Sigmoid colon (tissue), 7 donors: ENCODE measurements around the gene TSPAN11. TPM values are rescaled to one million over a fixed set of nuclear protein-coding genes. Genes with fewer than 3 reads are reported as not detected.

Experiments
- DNase-seq: peaks from one replicate; pipeline ENCODE4 v3.0.0-alpha.2; 2019
- H3K27ac ChIP-seq, 4 donors: fragments of 200-600 bp; sonication (generic); one replicate each; pipeline ENCODE4 v1.5.1; 2016 to 2019; ENCODE audit warnings: mild to moderate bottlenecking in 1 of 4
- H3K27me3 ChIP-seq, 3 donors: fragments of 200-600 bp; sonication (generic); one replicate each; pipeline ENCODE4 v1.5.1; 2019; ENCODE audit warnings: mild to moderate bottlenecking in 1 of 3
- H3K36me3 ChIP-seq, 4 donors: fragments of 200-600 bp; sonication (generic); one replicate each; pipeline ENCODE4 v1.5.1; 2016 to 2019
- H3K4me1 ChIP-seq, 4 donors: fragments of 200-600 bp; sonication (generic); one replicate each; pipeline ENCODE4 v1.5.1; 2017 to 2019
- H3K4me3 ChIP-seq, 4 donors: fragments of 200-600 bp; sonication (generic); one replicate each; pipeline ENCODE4 v1.5.1; 2017 to 2019; ENCODE audit warnings: mild to moderate bottlenecking in 2 of 4, moderate library complexity in 1 of 4
- H3K9me3 ChIP-seq, 4 donors: fragments of 200-600 bp in 3 of 4; sonication (generic) in 3 of 4; one replicate each; pipeline versions ENCODE4 v1.5.1 to v1.6.1; 2013 to 2019
- EP300 ChIP-seq, 4 donors: sonication (generic); formaldehyde crosslinking; IDR thresholded peaks; one replicate each; pipeline ENCODE4 v1.6.1; 2017; ENCODE audit warnings: antibody characterized with exemption in 4 of 4
- POLR2A ChIP-seq, 2 donors: fragments of 450-650 bp; IDR thresholded peaks; one replicate each; pipeline ENCODE4 v1.6.1; 2016; ENCODE audit warnings: antibody characterized with exemption in 2 of 2, mild to moderate bottlenecking in 2 of 2, moderate library complexity in 2 of 2
- POLR2AphosphoS5 ChIP-seq, 4 donors: sonication (generic); formaldehyde crosslinking; IDR thresholded peaks; one replicate each; pipeline ENCODE4 v1.6.1; 2017; ENCODE audit warnings: antibody characterized with exemption in 4 of 4
- WGBS, 2 donors: extraction: QIAGEN DNeasy Blood & Tissue Kit; methylation state at CpG; one replicate each; pipeline ENCODE4 v1.1.7; 2013; 5-methylcytosine and 5-hydroxymethylcytosine counted together
- intact Hi-C: fragments of 100-400 bp; cut with DNase I; formaldehyde crosslinking; loops from one replicate; pipeline ENCODE4 v1.15.1; 2023
- polyA plus RNA-seq, 3 donors: library from polyadenylated mRNA; stranded (reverse); fragments of 200-250 nt; gene quantifications; one replicate each; pipeline ENCODE4 v1.2.3, GENCODE V29; 2013
- total RNA-seq, 4 donors: library from RNA; depleted of rRNA; stranded (reverse); fragments of >200 nt; gene quantifications; one replicate each; pipeline ENCODE4 v1.1.0, GENCODE V29; 2016
- TF ChIP-seq, protein P1 (sequence below), 4 experiments: fragments of 450-650 bp in 3 of 4; fragments of 200-600 bp in 1 of 4; IDR thresholded peaks; one replicate each; pipeline ENCODE4 v1.5.1; 2016 to 2019; ENCODE audit warnings: antibody characterized with exemption in 4 of 4, mild to moderate bottlenecking in 3 of 4, moderate library complexity in 2 of 4
- donor health status: healthy with polysubstance abuse.
- donor health status: Bipolar disorder and iron deficiency.
- donor health status: healthy.

TSPAN11 gene
- total and polyA plus RNA-seq, 7 donors = 0.23 to 18.9 (median 7.8) TPM

DNA sequence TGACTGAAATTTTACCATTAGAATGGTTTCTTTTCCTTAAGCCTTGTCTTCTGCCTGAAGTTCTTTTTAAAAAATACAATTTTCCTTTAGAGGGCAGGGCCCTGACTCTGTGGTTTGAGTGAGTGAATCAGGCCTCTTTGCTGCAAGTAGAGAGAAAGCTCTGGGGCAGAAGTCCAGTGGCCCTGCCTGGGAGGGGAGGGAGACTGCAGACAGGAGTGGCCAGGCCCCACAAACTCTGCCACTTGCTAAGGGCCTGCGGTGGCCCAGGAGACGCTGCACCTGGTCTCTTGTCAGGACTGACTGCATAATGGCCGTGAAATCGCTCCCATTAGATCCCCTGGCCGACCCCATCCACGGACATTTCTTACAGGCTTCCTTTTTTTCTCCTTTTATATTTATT is 25.5 kb downstream of the TSPAN11 start:
- intact Hi-C loops = no loop called here
- 85 to 87% methylated on average over 6 of the region's 6 CpGs for WGBS, 2 donors
- peaks cover 0 to 18% (median 3%) of the 10 kb centered on the region in 4 donors for H3K4me1 ChIP-seq

DNA sequence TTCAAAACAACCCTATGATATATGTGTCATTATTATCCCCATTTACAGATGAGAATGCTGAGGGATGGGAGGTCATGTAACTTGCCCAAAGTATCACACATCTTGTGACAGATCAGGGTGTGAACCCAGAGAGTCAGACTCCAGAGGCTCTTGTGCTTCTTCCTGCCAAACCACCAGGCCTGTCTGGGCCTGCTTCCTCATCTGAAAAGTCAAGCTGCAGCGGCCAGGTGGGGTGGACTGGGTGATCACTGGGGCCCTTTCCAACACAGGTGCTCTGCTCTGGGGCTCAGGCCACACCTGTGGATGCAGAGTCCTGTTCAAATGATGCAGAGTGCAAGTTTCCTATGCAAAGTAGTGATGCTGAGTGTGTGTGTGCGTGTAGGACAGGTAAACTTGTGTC is 26.7 kb downstream of the TSPAN11 start:
- no peak overlapping the region for H3K27ac ChIP-seq
- TF ChIP-seq POLR2A (IDR thresholded peaks at IDR 0.05) (no peak), EP300 (IDR thresholded peaks at IDR 0.05) (no peak), POLR2AphosphoS5 (IDR thresholded peaks at IDR 0.05) (no peak)
- TF ChIP-seq, protein P1, sequence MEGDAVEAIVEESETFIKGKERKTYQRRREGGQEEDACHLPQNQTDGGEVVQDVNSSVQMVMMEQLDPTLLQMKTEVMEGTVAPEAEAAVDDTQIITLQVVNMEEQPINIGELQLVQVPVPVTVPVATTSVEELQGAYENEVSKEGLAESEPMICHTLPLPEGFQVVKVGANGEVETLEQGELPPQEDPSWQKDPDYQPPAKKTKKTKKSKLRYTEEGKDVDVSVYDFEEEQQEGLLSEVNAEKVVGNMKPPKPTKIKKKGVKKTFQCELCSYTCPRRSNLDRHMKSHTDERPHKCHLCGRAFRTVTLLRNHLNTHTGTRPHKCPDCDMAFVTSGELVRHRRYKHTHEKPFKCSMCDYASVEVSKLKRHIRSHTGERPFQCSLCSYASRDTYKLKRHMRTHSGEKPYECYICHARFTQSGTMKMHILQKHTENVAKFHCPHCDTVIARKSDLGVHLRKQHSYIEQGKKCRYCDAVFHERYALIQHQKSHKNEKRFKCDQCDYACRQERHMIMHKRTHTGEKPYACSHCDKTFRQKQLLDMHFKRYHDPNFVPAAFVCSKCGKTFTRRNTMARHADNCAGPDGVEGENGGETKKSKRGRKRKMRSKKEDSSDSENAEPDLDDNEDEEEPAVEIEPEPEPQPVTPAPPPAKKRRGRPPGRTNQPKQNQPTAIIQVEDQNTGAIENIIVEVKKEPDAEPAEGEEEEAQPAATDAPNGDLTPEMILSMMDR (IDR thresholded peaks at IDR 0.05) = no peak
- H3K27me3 ChIP-seq = no peaks in the 10 kb centered on the region
- no peak for DNase-seq
- H3K4me3 ChIP-seq = no peak overlapping the region
- H3K36me3 ChIP-seq = no peaks in the 10 kb centered on the region
- no peaks in the 10 kb centered on the region for H3K9me3 ChIP-seq
- peaks cover 0 to 18% (median 3%) of the 10 kb centered on the region in 4 donors for H3K4me1 ChIP-seq
- intact Hi-C loops = no loop called here
- WGBS, 2 donors = 73 to 82% methylated on average over 2 of the region's 2 CpGs

More for the DNA sequence above, 25.5 kb downstream of the TSPAN11 start:
- no peak for DNase-seq
- TF ChIP-seq EP300 (IDR thresholded peaks at IDR 0.05) (no peak), POLR2AphosphoS5 (IDR thresholded peaks at IDR 0.05) (no peak), POLR2A (IDR thresholded peaks at IDR 0.05) (no peak)
- TF ChIP-seq, protein P1 (IDR thresholded peaks at IDR 0.05) = no peak
- Histone ChIP-seq H3K27ac (no peak overlapping the region), H3K9me3 (no peaks in the 10 kb centered on the region), H3K27me3 (no peaks in the 10 kb centered on the region), H3K36me3 (no peaks in the 10 kb centered on the region), H3K4me3 (no peak overlapping the region)

DNA sequence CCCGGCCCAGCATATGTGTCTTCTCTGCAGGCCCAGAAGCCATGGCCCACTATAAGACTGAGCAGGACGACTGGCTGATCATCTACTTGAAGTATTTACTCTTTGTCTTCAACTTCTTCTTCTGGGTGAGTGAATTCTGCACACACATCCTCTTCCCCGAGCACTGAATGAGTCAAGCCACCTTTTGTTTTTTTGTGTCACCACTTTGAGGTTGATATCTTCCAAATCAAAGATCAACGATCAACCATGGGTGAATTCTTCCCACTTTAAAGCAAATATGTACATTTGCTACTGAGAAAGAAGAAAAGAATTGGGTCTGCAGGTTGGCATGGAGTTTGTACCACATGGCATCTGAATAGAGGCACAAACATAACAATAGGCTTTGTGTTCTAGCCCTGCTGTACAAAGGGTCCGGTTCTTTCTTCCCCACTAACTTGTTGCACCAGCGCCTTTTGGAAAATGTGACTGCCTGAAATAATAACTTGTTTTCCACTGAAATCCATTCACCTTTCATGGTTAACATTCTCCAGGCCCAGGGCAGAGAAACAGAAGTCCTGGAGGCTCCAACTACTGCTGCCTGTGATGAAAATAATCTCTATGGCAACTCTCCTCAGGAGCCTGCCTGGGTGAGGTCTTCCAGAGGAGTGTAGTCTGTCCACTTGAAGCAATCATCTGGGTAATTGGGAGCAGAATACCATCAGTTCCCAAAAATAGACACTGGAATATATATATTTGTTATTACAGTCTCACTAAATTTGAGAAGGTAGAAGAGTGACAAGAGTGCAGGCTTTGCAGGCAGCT is 27.6 kb downstream of the TSPAN11 start:
- DNase-seq = no peak
- no peaks in the 10 kb centered on the region for H3K27me3 ChIP-seq
- peaks cover 0 to 18% (median 3%) of the 10 kb centered on the region in 4 donors for H3K4me1 ChIP-seq
- H3K9me3 ChIP-seq = no peaks in the 10 kb centered on the region
- 74 to 82% methylated on average over 6 of the region's 6 CpGs for WGBS, 2 donors
- intact Hi-C loops = no loop called here
- H3K4me3 ChIP-seq = no peak overlapping the region
- TF ChIP-seq POLR2A (IDR thresholded peaks at IDR 0.05) = no peak
- TF ChIP-seq, protein P1 (IDR thresholded peaks at IDR 0.05) = no peak
- no peak for TF ChIP-seq POLR2AphosphoS5 (IDR thresholded peaks at IDR 0.05)
- no peak for TF ChIP-seq EP300 (IDR thresholded peaks at IDR 0.05)
- peak overlapping the region in 1 of 4 donors; percentile 31 for H3K27ac ChIP-seq
- H3K36me3 ChIP-seq = no peaks in the 10 kb centered on the region

DNA sequence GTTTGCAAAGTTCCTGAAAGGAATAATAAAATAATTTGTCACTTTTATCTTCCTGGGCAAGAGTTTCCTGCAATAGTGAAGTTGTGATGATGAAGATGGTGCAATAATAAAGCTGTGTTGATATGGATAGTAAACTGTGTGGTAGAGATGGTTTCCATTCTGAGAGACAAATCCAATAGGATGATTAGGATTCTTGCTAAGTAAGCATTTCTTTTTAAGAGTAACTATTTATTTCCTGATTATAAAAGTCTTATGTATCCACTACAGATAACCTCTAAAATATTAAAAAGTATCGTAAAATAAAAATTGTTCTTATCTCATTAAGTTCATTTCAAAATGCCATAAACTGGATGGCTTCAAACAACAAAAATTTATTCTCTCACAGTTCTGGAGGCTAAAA is 28.7 kb downstream of the TSPAN11 start:
- H3K36me3 ChIP-seq = no peaks in the 10 kb centered on the region
- intact Hi-C loops = no loop called here
- DNase-seq = no peak
- no peak overlapping the region for H3K4me3 ChIP-seq
- H3K27ac ChIP-seq = no peak overlapping the region
- peaks cover 0 to 18% (median 3%) of the 10 kb centered on the region in 4 donors for H3K4me1 ChIP-seq
- no peaks in the 10 kb centered on the region for H3K27me3 ChIP-seq
- TF ChIP-seq, protein P1 (IDR thresholded peaks at IDR 0.05) = no peak
- TF ChIP-seq POLR2AphosphoS5 (IDR thresholded peaks at IDR 0.05) = no peak
- no peak for TF ChIP-seq POLR2A (IDR thresholded peaks at IDR 0.05)
- no peak for TF ChIP-seq EP300 (IDR thresholded peaks at IDR 0.05)
- WGBS, 2 donors = 89 to 96% methylated on average over 1 of the region's 1 CpG
- H3K9me3 ChIP-seq = no peaks in the 10 kb centered on the region
